Measurements from ENCODE around the gene SPDYE2B.
"Not testable (repeated sequence)": the region's sequence is repeated elsewhere in the genome, so short reads cannot be mapped to it uniquely, and the experiment has no call there.

The SPDYE2B gene

GRCh38 chr7:102649924-102650323, at the start of gene SPDYE2B:
Gene SPDYE2B, plus strand, starts transcription at chr7:102650319. Its CDS starts 2,030 bp downstream, at chr7:102652349.
- H3K4me3 ChIP-seq (ENCODE audit: low read depth, low read length): not testable (repeated sequence)

- H3K4me3 ChIP-seq (ENCODE audit: low read depth, low read length): not testable (repeated sequence)
These were observed 47.8 kb upstream of the SPDYE2B start for GRCh38 chr7:102602317-102602716.

DNA sequence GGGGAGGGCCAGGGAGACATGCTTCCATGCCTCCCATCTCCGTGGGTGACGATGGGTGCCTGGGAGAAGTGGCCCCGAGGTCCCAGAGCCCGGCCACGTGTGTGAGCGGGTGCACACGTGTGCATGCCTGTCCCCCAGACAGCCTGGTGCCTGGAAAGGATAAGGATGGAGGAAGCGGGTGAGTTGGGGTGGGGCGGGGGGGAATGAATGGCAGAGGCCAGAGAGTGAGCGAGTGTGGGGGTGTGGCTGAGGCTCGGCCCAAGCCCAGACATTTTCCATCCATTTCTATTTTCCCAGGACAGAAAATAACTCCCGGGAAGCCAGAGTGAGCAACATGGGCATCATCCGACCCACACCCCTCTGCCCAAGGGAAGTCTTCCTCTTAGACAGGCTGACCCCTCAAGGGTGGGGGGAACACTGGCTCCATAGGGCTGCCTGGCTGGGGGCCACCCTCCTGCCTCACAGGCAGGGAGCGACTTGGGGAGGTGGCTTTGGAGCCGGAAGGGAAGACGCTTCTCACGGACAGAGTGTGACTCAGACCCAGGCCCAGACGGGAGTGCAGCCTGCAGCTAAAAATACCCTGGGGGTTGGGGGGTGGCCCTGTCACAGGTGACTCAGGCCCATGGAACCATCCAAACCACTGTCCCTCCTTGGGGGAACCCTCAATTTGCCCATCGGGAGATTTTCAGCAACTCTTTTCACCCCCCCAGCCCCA, 45.5 kb upstream of the SPDYE2B start:
- H3K4me3 ChIP-seq (ENCODE audit: low read depth, low read length): not testable (repeated sequence)

- H3K4me3 ChIP-seq (ENCODE audit: low read depth, low read length): not testable (repeated sequence)
These were observed 43.3 kb upstream of the SPDYE2B start for GRCh38 chr7:102606848-102607247.

DNA sequence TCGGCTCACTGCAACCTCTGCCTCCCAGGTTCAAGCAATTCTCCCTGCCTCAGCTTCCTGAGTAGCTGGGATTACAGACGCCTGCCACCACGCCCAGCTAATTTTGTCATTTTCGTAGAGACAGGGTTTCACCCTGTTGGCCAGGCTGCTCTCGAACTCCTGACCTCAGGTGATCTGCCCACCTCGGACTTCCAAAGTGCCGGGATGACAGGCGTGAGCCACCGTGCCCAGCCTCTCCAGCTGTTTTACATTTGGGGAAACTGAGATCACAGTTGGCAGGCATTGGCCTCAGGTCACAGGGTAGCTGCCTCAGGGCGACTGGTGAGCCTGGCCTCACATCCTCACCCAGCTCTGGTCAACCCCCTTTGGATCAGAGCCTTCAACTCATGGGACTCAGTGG, 40.4 kb upstream of the SPDYE2B start:
- not testable (repeated sequence) for H3K4me3 ChIP-seq (ENCODE audit: low read depth, low read length)

DNA sequence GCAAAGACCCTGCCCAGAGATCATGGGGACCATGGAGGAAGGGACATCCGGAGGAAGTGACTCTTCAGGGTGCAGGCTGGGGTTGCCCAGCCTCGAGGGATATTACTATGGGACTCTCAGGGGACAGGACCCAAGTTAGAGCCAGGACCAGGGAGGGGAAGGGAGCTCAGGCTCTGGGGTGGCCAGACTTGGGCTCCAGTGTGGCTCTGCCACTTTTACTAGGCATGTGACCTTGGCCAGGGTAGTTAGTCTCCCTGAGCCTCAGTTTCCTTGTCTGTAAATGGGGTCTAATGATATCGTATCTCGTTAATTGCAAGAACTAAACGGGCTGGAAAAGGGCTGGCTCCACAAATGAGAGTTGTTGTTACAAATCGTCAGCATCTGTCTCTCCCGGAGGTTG, 39.7 kb upstream of the SPDYE2B start:
- H3K4me3 ChIP-seq (ENCODE audit: low read depth, low read length): not testable (repeated sequence)

- H3K4me3 ChIP-seq (ENCODE audit: low read depth, low read length): not testable (repeated sequence)
These were observed 39.0 kb upstream of the SPDYE2B start for GRCh38 chr7:102611013-102611674.

GRCh38 chr7:102611675-102612325, 38.3 kb upstream of the SPDYE2B start:
- not testable (repeated sequence) for H3K4me3 ChIP-seq (ENCODE audit: low read depth, low read length)

DNA sequence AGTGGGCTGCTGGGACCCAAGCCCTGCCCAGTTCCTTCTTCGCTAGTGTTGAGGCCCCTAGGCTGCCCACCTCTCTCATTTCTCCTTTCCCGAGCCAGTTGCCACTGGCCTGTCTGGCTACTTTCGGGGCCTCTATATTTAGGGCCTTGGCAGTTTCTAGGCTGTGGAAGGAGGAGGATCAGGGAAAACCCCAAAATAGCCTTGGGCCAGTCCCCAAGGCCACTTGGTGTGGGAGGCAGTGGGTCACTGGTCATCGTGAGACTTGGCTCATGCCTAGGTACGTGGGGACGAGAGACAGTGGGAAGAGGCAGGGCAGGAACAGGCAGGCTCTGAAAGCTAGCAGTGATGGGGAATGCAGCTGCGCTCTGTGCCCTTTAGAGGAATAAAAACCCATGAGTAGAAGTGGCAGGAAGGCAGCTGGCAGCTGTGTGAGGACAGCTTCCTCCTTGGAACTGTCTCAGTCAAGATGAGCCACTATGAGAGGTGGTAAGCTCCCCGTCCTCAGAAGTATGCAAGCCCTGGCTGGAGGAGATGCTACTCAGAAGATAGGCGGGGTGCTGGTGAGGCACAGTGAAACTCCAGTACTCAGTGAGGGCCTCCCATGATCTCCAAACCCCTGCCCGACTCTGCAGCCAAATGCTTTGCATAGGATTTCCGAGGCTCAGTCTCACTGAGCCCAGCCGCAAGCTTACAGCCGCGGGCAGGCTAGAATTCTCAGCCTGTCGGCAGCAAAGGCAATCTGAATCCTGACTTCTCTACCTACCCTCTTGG, 36.4 kb upstream of the SPDYE2B start:
- not testable (repeated sequence) for H3K4me3 ChIP-seq (ENCODE audit: low read depth, low read length)

- H3K4me3 ChIP-seq (ENCODE audit: low read depth, low read length): not testable (repeated sequence)
These were observed 35.8 kb upstream of the SPDYE2B start for GRCh38 chr7:102614346-102614697.

GRCh38 chr7:102614873-102615272, 35.2 kb upstream of the SPDYE2B start:
- H3K4me3 ChIP-seq (ENCODE audit: low read depth, low read length): not testable (repeated sequence)

DNA sequence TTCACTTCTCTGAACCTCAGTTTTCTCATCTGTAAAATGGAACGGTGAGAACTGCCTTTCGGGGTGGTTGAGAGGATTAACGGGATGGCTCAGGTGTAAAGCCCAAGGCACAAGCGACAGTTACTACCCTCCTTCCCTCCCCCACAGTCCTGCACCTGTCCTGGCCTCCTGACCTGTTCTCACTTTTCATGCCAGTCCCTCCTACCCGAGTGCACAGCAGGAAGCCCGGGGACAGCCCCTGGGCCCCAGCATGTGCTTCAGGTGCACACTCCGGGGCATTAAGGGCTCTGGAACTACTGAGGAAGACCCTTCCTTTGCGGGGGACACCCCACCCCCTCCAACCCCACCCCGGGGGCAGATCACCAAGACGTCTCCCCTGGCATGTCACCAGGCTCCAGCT, 34.2 kb upstream of the SPDYE2B start:
- H3K4me3 ChIP-seq (ENCODE audit: low read depth, low read length): not testable (repeated sequence)

- H3K4me3 ChIP-seq (ENCODE audit: low read depth, low read length): not testable (repeated sequence)
These were observed 33.5 kb upstream of the SPDYE2B start, which contains the start of gene RASA4 for GRCh38 chr7:102616507-102617125. Gene RASA4, minus strand, starts transcription at chr7:102616756. Its CDS starts 67 bp downstream, at chr7:102616689.

DNA sequence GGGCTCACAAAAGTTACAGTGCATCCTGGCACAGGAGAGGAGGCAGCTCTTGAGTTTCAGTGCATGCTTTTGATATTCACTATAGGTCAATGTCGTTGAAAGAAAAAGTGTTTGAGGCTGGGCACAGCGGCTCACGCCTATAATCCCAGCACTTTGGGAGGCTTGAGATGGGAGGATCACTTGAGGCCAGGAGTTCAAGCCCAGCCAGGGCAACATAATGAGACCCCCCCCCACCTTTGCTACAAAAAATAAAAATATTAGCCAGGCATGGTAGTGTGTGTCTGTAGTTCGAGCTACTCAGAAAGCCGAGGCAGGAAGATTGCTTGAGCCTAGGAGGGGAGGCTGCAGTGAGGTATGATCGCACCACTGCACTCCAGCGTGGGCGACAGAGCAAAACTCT, 32.0 kb upstream of the SPDYE2B start:
- H3K4me3 ChIP-seq (ENCODE audit: low read depth, low read length): not testable (repeated sequence)

DNA sequence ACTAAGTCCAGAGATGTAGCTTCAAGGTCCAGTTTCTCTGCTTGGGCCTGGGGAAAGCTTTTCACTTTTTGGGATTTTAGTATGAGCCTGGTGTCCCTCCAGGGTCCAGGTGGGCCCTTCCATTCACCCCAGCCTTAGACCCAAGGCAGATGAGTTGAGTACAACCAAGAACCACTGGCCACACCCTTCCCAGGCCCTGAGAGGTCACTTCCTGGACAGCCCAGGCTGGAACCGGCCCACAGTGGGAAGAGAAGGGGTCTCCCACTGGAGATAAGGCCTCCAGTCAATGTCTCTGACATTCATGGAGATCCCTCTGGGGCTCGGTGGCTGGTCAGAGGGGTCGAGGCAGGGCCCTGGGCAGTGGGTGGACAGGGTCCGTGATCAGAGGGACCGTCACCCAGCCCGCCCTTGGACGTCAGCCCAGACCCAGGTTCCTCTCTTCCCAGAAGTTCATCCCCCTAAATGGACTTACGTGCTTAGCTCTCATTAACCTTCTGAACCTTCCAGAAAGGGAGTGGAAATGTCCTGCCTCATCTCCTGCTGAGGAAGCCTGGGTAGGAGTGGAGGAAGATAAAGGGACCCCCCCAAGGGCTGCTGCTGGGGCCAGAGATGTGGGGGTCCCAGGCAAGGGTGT, 22.7 kb upstream of the SPDYE2B start:
- H3K4me3 ChIP-seq (ENCODE audit: low read depth, low read length): not testable (repeated sequence)

DNA sequence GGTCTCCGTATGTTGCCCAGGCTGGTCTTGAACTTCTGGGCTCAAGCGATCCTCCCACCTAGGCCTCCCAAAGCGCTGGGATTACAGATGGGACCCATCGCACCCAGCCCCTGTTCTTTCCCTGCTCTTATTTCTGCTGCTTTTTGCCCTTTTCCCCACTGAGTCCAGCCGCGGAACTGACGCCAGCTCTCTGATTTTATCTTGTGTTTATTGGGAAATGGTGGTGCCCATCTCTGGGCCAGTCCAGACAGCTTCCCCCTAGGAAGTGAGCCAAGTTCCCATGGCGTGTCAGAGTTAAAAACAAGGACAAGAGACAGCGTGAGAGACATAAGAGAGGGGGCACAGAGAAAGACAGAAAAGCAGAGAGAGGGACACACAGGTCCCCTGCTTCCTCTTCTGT, 19.5 kb upstream of the SPDYE2B start:
- not testable (repeated sequence) for H3K4me3 ChIP-seq (ENCODE audit: low read depth, low read length)

GRCh38 chr7:102634299-102634698, 15.8 kb upstream of the SPDYE2B start:
- H3K4me3 ChIP-seq (ENCODE audit: low read depth, low read length): not testable (repeated sequence)

DNA sequence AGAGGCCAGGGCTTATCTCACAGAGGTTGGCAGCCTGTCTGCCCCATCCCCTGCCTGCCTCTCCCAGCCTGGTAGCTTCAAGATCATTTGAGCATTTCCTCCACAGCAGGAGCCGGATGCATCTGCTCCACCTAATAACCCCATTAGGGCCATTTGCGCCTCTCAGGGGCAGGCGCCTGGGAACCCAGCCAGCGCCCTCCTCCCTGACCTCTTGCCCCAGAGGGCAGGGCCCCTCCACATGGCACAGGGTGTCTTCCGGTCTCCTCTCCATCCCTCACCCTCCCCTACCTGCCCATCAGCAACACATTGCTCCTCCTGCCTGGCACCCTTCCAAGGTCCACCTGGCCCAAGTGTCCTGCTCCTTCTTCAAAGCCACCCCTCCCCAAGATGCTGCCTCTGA, 14.8 kb upstream of the SPDYE2B start:
- H3K4me3 ChIP-seq (ENCODE audit: low read depth, low read length): not testable (repeated sequence)

- not testable (repeated sequence) for H3K4me3 ChIP-seq (ENCODE audit: low read depth, low read length)
These were observed 13.2 kb upstream of the SPDYE2B start for GRCh38 chr7:102636956-102637355.

- not testable (repeated sequence) for H3K4me3 ChIP-seq (ENCODE audit: low read depth, low read length)
These were observed 11.3 kb upstream of the SPDYE2B start for GRCh38 chr7:102638848-102639247.

All from iPS-11a (cell line).